Upper lobe of left lung (tissue), 6 donors: ENCODE measurements around the gene SLC39A5. TPM values are rescaled to one million over a fixed set of nuclear protein-coding genes. Genes with fewer than 3 reads are reported as not detected.

Source experiments
- ATAC-seq, 2 donors: fragments of 200-7000 bp; cut with Tn5 transposase; one replicate each; pipeline ENCODE4 v1.9.1; 2022; ENCODE audit warnings: mild to moderate bottlenecking in 2 of 2, moderate library complexity in 2 of 2; ENCODE audit not compliant: low FRiP score in 2 of 2
- DNase-seq, 2 donors: peaks; one replicate each; pipeline ENCODE4 v3.0.0-alpha.2; 2019 to 2020
- H3K27ac ChIP-seq, 4 donors: fragments of 200-600 bp; sonication (generic); one replicate each; pipeline ENCODE4 v1.5.1; 2016 to 2019
- H3K27me3 ChIP-seq, 4 donors: fragments of 200-600 bp; sonication (generic); one replicate each; pipeline ENCODE4 v1.5.1; 2017 to 2019
- H3K36me3 ChIP-seq, 4 donors: fragments of 200-600 bp; sonication (generic); one replicate each; pipeline ENCODE4 v1.5.1; 2016 to 2019
- H3K4me1 ChIP-seq, 4 donors: fragments of 200-600 bp; sonication (generic); one replicate each; pipeline ENCODE4 v1.5.1; 2018 to 2019
- H3K4me3 ChIP-seq, 4 donors: fragments of 200-600 bp; sonication (generic); one replicate each; pipeline ENCODE4 v1.5.1; 2017 to 2019; ENCODE audit warnings: mild to moderate bottlenecking in 2 of 4, moderate library complexity in 1 of 4
- H3K9me3 ChIP-seq, 4 donors: fragments of 200-600 bp; sonication (generic); one replicate each; pipeline ENCODE4 v1.5.1; 2018 to 2019
- CTCF ChIP-seq, 6 experiments: fragments of 450-650 bp in 4 of 6; fragments of 200-600 bp in 2 of 6; sonication (generic) in 2 of 6; IDR thresholded peaks; one replicate each; pipeline ENCODE4 v1.5.1; 2016 to 2019; ENCODE audit warnings: antibody characterized with exemption in 6 of 6
- EP300 ChIP-seq, 4 donors: sonication (generic); formaldehyde crosslinking; IDR thresholded peaks; one replicate each; pipeline ENCODE4 v1.5.1; 2017; ENCODE audit warnings: antibody characterized with exemption in 4 of 4, control low read depth in 2 of 4
- POLR2A ChIP-seq, 4 donors: fragments of 450-650 bp; IDR thresholded peaks; one replicate each; pipeline ENCODE4 v1.5.1; 2016 to 2017; ENCODE audit warnings: antibody characterized with exemption in 4 of 4, mild to moderate bottlenecking in 2 of 4
- POLR2AphosphoS5 ChIP-seq, 2 donors: sonication (generic); formaldehyde crosslinking; IDR thresholded peaks; one replicate each; pipeline ENCODE4 v1.5.1; 2017; ENCODE audit warnings: antibody characterized with exemption in 2 of 2
- WGBS, 2 donors: methylation state at CpG; one replicate each; pipeline ENCODE4 v1.1.5; 2017 to 2018; 5-methylcytosine and 5-hydroxymethylcytosine counted together
- total RNA-seq, 6 donors: library from RNA; depleted of rRNA in 4 of 6; stranded (reverse); fragments of >200 nt in 4 of 6; gene quantifications; one replicate each; pipeline versions ENCODE4 v1.1.0 to v1.2.1, GENCODE V29; 2016 to 2021
- donor health status: DM: no; HTN: no; CAD: no; lungs with moderate emphysema.
- donor health status: DM: no; HTN: yes; CAD: no; lungs with severe emphysema.

The SLC39A5 gene
- total RNA-seq, 6 donors from 2014 or later = 0.37 to 1.2 (median 1.1) TPM; not detected in 3

GRCh38 chr12:56247923-56248322 is 18.1 kb downstream of the SLC39A5 start:
- TF ChIP-seq POLR2AphosphoS5 (IDR thresholded peaks at IDR 0.05) = no peak
- TF ChIP-seq POLR2A (IDR thresholded peaks at IDR 0.05) = no peak
- no peak for TF ChIP-seq CTCF (IDR thresholded peaks at IDR 0.05)
- no peak for TF ChIP-seq EP300 (IDR thresholded peaks at IDR 0.05)
- Histone ChIP-seq H3K4me3 (no peak overlapping the region), H3K27me3 (no peaks in the 10 kb centered on the region), H3K9me3 (no peaks in the 10 kb centered on the region), H3K36me3 (peaks cover 66 to 100% (median 96%) of the 10 kb centered on the region in 4 donors), H3K27ac (no peak overlapping the region), H3K4me1 (no peaks in the 10 kb centered on the region)
- 93 to 97% methylated on average over 13 to 16 of the region's 16 CpGs for WGBS, 2 donors
- DNase-seq (peak in 1 of 2 donors; percentile 55), ATAC-seq (no peak)

- no peak for DNase-seq
- Histone ChIP-seq H3K27me3 (no peaks in the 10 kb centered on the region), H3K4me1 (no peaks in the 10 kb centered on the region), H3K36me3 (peaks cover 66 to 100% (median 96%) of the 10 kb centered on the region in 4 donors), H3K9me3 (no peaks in the 10 kb centered on the region), H3K4me3 (no peak overlapping the region), H3K27ac (no peak overlapping the region)
- ATAC-seq = peak in 1 of 2 donors; percentile 41
- WGBS, 2 donors = 95 to 98% methylated on average over 8 of the region's 8 CpGs
- TF ChIP-seq POLR2A (IDR thresholded peaks at IDR 0.05) (no peak), POLR2AphosphoS5 (IDR thresholded peaks at IDR 0.05) (no peak), EP300 (IDR thresholded peaks at IDR 0.05) (no peak), CTCF (IDR thresholded peaks at IDR 0.05) (no peak)
Observed at GRCh38 chr12:56248711-56249110, 18.9 kb downstream of the SLC39A5 start.

GRCh38 chr12:56252649-56253048 is 22.8 kb downstream of the SLC39A5 start:
- Histone ChIP-seq H3K9me3 (no peaks in the 10 kb centered on the region), H3K4me1 (peaks cover 14 to 24% (median 21%) of the 10 kb centered on the region in 4 donors), H3K36me3 (peaks cover 38 to 83% (median 80%) of the 10 kb centered on the region in 4 donors), H3K27me3 (no peaks in the 10 kb centered on the region), H3K27ac (no peak overlapping the region), H3K4me3 (no peak overlapping the region)
- DNase-seq = no peak
- TF ChIP-seq POLR2AphosphoS5 (IDR thresholded peaks at IDR 0.05) (no peak), CTCF (IDR thresholded peaks at IDR 0.05) (no peak), POLR2A (IDR thresholded peaks at IDR 0.05) (no peak), EP300 (IDR thresholded peaks at IDR 0.05) (no peak)
- no peak for ATAC-seq
- WGBS, 2 donors = 86 to 93% methylated on average over 3 of the region's 3 CpGs

GRCh38 chr12:56253091-56253490 is 23.2 kb downstream of the SLC39A5 start:
- H3K27me3 ChIP-seq = no peaks in the 10 kb centered on the region
- H3K4me3 ChIP-seq = no peak overlapping the region
- 95 to 97% methylated on average over 7 to 11 of the region's 11 CpGs for WGBS, 2 donors
- DNase-seq = no peak
- H3K4me1 ChIP-seq = peaks cover 14 to 24% (median 22%) of the 10 kb centered on the region in 4 donors
- H3K9me3 ChIP-seq = no peaks in the 10 kb centered on the region
- H3K36me3 ChIP-seq = peaks cover 33 to 79% (median 76%) of the 10 kb centered on the region in 4 donors
- no peak for ATAC-seq
- no peak overlapping the region for H3K27ac ChIP-seq
- TF ChIP-seq EP300 (IDR thresholded peaks at IDR 0.05) (no peak), POLR2A (IDR thresholded peaks at IDR 0.05) (no peak), POLR2AphosphoS5 (IDR thresholded peaks at IDR 0.05) (no peak), CTCF (IDR thresholded peaks at IDR 0.05) (no peak)

GRCh38 chr12:56255671-56256070 is 25.8 kb downstream of the SLC39A5 start:
- 72 to 90% methylated on average over 7 of the region's 7 CpGs for WGBS, 2 donors
- H3K27me3 ChIP-seq = no peaks in the 10 kb centered on the region
- no peak overlapping the region for H3K4me3 ChIP-seq
- peaks cover 30 to 53% (median 51%) of the 10 kb centered on the region in 4 donors for H3K36me3 ChIP-seq
- no peak for TF ChIP-seq CTCF (IDR thresholded peaks at IDR 0.05)
- peaks cover 21 to 32% (median 32%) of the 10 kb centered on the region in 4 donors for H3K4me1 ChIP-seq
- ATAC-seq (no peak), DNase-seq (peak in 1 of 2 donors; percentile 44)
- no peak overlapping the region for H3K27ac ChIP-seq
- H3K9me3 ChIP-seq = no peaks in the 10 kb centered on the region
